Measurements from ENCODE around the gene ERCC3.

DNA sequence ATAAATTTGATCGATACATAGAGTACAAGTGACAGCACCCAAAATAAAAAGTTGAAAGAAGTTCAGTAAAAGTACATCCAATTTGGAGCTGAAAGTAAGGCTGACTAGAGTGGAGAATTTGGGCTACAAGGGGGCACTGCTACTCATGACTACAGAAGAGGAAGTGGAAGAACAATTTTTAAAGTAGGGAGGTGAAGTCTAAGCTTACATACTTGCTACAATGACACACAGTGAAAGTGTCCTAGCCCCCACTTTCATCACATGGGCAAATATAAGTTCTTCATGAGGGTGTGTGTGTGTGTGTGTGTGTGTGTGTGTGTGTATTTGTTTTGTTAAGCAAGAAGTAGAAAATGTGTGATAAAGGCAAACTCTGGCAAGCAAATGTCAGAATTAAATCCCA lies 48.2 kb upstream of the ERCC3 start:
- TF ChIP-seq, protein P1, sequence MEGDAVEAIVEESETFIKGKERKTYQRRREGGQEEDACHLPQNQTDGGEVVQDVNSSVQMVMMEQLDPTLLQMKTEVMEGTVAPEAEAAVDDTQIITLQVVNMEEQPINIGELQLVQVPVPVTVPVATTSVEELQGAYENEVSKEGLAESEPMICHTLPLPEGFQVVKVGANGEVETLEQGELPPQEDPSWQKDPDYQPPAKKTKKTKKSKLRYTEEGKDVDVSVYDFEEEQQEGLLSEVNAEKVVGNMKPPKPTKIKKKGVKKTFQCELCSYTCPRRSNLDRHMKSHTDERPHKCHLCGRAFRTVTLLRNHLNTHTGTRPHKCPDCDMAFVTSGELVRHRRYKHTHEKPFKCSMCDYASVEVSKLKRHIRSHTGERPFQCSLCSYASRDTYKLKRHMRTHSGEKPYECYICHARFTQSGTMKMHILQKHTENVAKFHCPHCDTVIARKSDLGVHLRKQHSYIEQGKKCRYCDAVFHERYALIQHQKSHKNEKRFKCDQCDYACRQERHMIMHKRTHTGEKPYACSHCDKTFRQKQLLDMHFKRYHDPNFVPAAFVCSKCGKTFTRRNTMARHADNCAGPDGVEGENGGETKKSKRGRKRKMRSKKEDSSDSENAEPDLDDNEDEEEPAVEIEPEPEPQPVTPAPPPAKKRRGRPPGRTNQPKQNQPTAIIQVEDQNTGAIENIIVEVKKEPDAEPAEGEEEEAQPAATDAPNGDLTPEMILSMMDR (IDR thresholded peaks at IDR 0.05): no peak
- TF ChIP-seq RFX5 (IDR thresholded peaks at IDR 0.05) (no peak), TP53 (CRISPR knock-in tag; IDR thresholded peaks at IDR 0.05) (no peak), FOSL2 (IDR thresholded peaks at IDR 0.05) (no peak), FOSL2 (CRISPR knock-in tag; IDR thresholded peaks at IDR 0.05) (no peak), ZFP36 (IDR thresholded peaks at IDR 0.05; ENCODE audit: borderline replicate concordance, partially characterized antibody) (no peak), MAFK (IDR thresholded peaks at IDR 0.05; ENCODE audit: partially characterized antibody) (no peak)
- TF ChIP-seq, protein P2, sequence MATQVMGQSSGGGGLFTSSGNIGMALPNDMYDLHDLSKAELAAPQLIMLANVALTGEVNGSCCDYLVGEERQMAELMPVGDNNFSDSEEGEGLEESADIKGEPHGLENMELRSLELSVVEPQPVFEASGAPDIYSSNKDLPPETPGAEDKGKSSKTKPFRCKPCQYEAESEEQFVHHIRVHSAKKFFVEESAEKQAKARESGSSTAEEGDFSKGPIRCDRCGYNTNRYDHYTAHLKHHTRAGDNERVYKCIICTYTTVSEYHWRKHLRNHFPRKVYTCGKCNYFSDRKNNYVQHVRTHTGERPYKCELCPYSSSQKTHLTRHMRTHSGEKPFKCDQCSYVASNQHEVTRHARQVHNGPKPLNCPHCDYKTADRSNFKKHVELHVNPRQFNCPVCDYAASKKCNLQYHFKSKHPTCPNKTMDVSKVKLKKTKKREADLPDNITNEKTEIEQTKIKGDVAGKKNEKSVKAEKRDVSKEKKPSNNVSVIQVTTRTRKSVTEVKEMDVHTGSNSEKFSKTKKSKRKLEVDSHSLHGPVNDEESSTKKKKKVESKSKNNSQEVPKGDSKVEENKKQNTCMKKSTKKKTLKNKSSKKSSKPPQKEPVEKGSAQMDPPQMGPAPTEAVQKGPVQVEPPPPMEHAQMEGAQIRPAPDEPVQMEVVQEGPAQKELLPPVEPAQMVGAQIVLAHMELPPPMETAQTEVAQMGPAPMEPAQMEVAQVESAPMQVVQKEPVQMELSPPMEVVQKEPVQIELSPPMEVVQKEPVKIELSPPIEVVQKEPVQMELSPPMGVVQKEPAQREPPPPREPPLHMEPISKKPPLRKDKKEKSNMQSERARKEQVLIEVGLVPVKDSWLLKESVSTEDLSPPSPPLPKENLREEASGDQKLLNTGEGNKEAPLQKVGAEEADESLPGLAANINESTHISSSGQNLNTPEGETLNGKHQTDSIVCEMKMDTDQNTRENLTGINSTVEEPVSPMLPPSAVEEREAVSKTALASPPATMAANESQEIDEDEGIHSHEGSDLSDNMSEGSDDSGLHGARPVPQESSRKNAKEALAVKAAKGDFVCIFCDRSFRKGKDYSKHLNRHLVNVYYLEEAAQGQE (IDR thresholded peaks at IDR 0.05): no peak
- TF ChIP-seq, protein P3, sequence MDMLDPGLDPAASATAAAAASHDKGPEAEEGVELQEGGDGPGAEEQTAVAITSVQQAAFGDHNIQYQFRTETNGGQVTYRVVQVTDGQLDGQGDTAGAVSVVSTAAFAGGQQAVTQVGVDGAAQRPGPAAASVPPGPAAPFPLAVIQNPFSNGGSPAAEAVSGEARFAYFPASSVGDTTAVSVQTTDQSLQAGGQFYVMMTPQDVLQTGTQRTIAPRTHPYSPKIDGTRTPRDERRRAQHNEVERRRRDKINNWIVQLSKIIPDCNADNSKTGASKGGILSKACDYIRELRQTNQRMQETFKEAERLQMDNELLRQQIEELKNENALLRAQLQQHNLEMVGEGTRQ (IDR thresholded peaks at IDR 0.05): no peak
- TF ChIP-seq, protein P4, sequence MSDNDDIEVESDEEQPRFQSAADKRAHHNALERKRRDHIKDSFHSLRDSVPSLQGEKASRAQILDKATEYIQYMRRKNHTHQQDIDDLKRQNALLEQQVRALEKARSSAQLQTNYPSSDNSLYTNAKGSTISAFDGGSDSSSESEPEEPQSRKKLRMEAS (IDR thresholded peaks at IDR 0.05): no peak

Data from A549 (cell line).